ENCODE measurements around the gene ARSB. TPM values are rescaled to one million over a fixed set of nuclear protein-coding genes. Genes with fewer than 3 reads are reported as not detected.

The ARSB gene
- polyA plus RNA-seq, 1 of the 3 experiments (the other 2 are of a cell fraction): 12.5 TPM

GRCh38 chr5:78830528-78831046 lies 154.5 kb downstream of the ARSB start:
- Histone ChIP-seq H3K9me2 (no peaks in the 10 kb centered on the region), H4K20me1 (ENCODE audit: insufficient read depth) (no peaks in the 10 kb centered on the region), H3K9me3 (no peaks in the 10 kb centered on the region), H3K9ac (no peak overlapping the region), H3K4me1 (ENCODE audit: control insufficient read depth in 1 of 2, insufficient read depth in 2 of 2, low read depth in 1 of 2, low read length in 1 of 2) (peaks cover 0 to 5% of the 10 kb centered on the region in 2 experiments; a peak in 1 of 4 replicates), H3K4me2 (no peak overlapping the region), H3K79me2 (ENCODE audit: insufficient read depth) (no peaks in the 10 kb centered on the region), H3F3A (replicated peaks; ENCODE audit: insufficient read depth) (no peaks in the 10 kb centered on the region), H3K4me3 (ENCODE audit: low read depth in 2 of 2, low read length in 1 of 2) (no peak overlapping the region), H2AFZ (ENCODE audit: low read depth) (no peak overlapping the region), H3K27ac (ENCODE audit: low read depth in 2 of 2, low read length in 1 of 2) (no peak overlapping the region; a peak in 1 of 4 replicates), H3K27me3 (ENCODE audit: insufficient read depth) (no peaks in the 10 kb centered on the region), H3K36me3 (replicated peaks in 1 of 2; ENCODE audit: control insufficient read depth in 1 of 2, insufficient read depth in 2 of 2, low read length in 1 of 2) (no peaks in the 10 kb centered on the region)
- ChIA-PET POLR2A (no interaction called here), CTCF (interaction anchor here (1.0 to 1.6 kb wide), 2 partner anchors 56 to 82 kb away, joined by 3 to 4 read pairs; no protein-coding TSS in a partner anchor)
- no peak for TF ChIP-seq FOSL2 (IDR thresholded peaks at IDR 0.05; ENCODE audit: borderline replicate concordance, low read depth)
- TF ChIP-seq ELF1 (IDR thresholded peaks at IDR 0.05): no peak
- no peak for TF ChIP-seq RXRA (IDR thresholded peaks at IDR 0.05; ENCODE audit: borderline replicate concordance, low read depth)
- TF ChIP-seq, protein P1, sequence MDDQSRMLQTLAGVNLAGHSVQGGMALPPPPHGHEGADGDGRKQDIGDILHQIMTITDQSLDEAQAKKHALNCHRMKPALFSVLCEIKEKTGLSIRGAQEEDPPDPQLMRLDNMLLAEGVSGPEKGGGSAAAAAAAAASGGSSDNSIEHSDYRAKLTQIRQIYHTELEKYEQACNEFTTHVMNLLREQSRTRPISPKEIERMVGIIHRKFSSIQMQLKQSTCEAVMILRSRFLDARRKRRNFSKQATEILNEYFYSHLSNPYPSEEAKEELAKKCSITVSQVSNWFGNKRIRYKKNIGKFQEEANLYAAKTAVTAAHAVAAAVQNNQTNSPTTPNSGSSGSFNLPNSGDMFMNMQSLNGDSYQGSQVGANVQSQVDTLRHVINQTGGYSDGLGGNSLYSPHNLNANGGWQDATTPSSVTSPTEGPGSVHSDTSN (IDR thresholded peaks at IDR 0.05): no peak
- TF ChIP-seq TEAD4 (IDR thresholded peaks at IDR 0.05; ENCODE audit: borderline replicate concordance, insufficient read depth): no peak
- TF ChIP-seq FOXM1 (IDR thresholded peaks at IDR 0.05; ENCODE audit: low read depth): no peak
- TF ChIP-seq JUND (IDR thresholded peaks at IDR 0.05): no peak
- TF ChIP-seq EP300 (IDR thresholded peaks at IDR 0.05; ENCODE audit: borderline replicate concordance in 1 of 2, low read depth in 1 of 2, low read length in 1 of 2): no peak
- TF ChIP-seq FOXJ3 (CRISPR knock-in tag; IDR thresholded peaks at IDR 0.05): no peak
- TF ChIP-seq, protein P2, sequence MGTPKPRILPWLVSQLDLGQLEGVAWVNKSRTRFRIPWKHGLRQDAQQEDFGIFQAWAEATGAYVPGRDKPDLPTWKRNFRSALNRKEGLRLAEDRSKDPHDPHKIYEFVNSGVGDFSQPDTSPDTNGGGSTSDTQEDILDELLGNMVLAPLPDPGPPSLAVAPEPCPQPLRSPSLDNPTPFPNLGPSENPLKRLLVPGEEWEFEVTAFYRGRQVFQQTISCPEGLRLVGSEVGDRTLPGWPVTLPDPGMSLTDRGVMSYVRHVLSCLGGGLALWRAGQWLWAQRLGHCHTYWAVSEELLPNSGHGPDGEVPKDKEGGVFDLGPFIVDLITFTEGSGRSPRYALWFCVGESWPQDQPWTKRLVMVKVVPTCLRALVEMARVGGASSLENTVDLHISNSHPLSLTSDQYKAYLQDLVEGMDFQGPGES (IDR thresholded peaks at IDR 0.05; ENCODE audit: low read depth, low read length): no peak
- TF ChIP-seq YY1 (IDR thresholded peaks at IDR 0.05; ENCODE audit: low read depth): no peak
- TF ChIP-seq RAD21 (IDR thresholded peaks at IDR 0.05; ENCODE audit: low read length): no peak
- no peak for TF ChIP-seq RCOR1 (IDR thresholded peaks at IDR 0.05; ENCODE audit: low read length)
- TF ChIP-seq, protein P3, sequence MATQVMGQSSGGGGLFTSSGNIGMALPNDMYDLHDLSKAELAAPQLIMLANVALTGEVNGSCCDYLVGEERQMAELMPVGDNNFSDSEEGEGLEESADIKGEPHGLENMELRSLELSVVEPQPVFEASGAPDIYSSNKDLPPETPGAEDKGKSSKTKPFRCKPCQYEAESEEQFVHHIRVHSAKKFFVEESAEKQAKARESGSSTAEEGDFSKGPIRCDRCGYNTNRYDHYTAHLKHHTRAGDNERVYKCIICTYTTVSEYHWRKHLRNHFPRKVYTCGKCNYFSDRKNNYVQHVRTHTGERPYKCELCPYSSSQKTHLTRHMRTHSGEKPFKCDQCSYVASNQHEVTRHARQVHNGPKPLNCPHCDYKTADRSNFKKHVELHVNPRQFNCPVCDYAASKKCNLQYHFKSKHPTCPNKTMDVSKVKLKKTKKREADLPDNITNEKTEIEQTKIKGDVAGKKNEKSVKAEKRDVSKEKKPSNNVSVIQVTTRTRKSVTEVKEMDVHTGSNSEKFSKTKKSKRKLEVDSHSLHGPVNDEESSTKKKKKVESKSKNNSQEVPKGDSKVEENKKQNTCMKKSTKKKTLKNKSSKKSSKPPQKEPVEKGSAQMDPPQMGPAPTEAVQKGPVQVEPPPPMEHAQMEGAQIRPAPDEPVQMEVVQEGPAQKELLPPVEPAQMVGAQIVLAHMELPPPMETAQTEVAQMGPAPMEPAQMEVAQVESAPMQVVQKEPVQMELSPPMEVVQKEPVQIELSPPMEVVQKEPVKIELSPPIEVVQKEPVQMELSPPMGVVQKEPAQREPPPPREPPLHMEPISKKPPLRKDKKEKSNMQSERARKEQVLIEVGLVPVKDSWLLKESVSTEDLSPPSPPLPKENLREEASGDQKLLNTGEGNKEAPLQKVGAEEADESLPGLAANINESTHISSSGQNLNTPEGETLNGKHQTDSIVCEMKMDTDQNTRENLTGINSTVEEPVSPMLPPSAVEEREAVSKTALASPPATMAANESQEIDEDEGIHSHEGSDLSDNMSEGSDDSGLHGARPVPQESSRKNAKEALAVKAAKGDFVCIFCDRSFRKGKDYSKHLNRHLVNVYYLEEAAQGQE (IDR thresholded peaks at IDR 0.05; ENCODE audit: low read depth, low read length): no peak
- TF ChIP-seq EZH2phosphoT487 (IDR thresholded peaks at IDR 0.05; ENCODE audit: borderline replicate concordance, low read depth): no peak
- DNase-seq: no peak
- WGBS (ENCODE audit: low lambda C conversion rate): 91% methylated on average over 8 of the region's 8 CpGs

All from SK-N-SH (cell line).